ENCODE data around the gene PCDH19.

Gene PCDH19

DNA sequence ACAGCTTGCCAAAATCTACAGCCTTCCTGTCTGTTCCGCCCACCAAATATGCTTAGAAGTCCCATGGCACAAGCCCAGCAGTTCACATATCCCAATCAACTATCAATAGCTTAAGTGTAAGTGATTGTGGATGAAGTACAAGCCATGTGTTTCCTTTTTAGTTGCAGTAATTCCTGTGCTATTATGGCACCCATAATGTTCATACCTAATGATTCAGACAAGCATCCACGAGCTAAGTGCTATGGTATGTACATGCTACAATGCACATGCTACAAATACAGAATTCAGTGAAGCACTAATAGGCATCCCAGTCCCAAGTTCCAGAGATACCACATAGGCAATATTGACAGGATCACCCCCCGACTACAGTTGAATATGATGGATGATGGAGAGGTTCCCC lies 94.5 kb downstream of the PCDH19 start:
- no peak for TF ChIP-seq PPARA (CRISPR knock-in tag; IDR thresholded peaks at IDR 0.05; ENCODE audit: borderline replicate concordance)
- TF ChIP-seq, protein P1, sequence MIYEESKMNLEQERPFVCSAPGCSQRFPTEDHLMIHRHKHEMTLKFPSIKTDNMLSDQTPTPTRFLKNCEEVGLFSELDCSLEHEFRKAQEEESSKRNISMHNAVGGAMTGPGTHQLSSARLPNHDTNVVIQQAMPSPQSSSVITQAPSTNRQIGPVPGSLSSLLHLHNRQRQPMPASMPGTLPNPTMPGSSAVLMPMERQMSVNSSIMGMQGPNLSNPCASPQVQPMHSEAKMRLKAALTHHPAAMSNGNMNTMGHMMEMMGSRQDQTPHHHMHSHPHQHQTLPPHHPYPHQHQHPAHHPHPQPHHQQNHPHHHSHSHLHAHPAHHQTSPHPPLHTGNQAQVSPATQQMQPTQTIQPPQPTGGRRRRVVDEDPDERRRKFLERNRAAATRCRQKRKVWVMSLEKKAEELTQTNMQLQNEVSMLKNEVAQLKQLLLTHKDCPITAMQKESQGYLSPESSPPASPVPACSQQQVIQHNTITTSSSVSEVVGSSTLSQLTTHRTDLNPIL (CRISPR knock-in tag; IDR thresholded peaks at IDR 0.05; ENCODE audit: low read depth): no peak
- no peak for TF ChIP-seq RARB (CRISPR knock-in tag; IDR thresholded peaks at IDR 0.05)
- TF ChIP-seq ARNTL (CRISPR knock-in tag; IDR thresholded peaks at IDR 0.05; ENCODE audit: borderline replicate concordance, low read depth): no peak
- no peak for TF ChIP-seq ZC3H10 (CRISPR knock-in tag; IDR thresholded peaks at IDR 0.05)
- no peak for TF ChIP-seq TOX (CRISPR knock-in tag; IDR thresholded peaks at IDR 0.05; ENCODE audit: borderline replicate concordance)
- TF ChIP-seq ISL1 (CRISPR knock-in tag; IDR thresholded peaks at IDR 0.05): no peak
- no peak for TF ChIP-seq OSR1 (CRISPR knock-in tag; IDR thresholded peaks at IDR 0.05)
- TF ChIP-seq, protein P2, sequence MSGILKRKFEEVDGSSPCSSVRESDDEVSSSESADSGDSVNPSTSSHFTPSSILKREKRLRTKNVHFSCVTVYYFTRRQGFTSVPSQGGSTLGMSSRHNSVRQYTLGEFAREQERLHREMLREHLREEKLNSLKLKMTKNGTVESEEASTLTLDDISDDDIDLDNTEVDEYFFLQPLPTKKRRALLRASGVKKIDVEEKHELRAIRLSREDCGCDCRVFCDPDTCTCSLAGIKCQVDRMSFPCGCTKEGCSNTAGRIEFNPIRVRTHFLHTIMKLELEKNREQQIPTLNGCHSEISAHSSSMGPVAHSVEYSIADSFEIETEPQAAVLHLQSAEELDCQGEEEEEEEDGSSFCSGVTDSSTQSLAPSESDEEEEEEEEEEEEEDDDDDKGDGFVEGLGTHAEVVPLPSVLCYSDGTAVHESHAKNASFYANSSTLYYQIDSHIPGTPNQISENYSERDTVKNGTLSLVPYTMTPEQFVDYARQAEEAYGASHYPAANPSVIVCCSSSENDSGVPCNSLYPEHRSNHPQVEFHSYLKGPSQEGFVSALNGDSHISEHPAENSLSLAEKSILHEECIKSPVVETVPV (CRISPR knock-in tag; IDR thresholded peaks at IDR 0.05): no peak
- TF ChIP-seq GLIS3 (CRISPR knock-in tag; IDR thresholded peaks at IDR 0.05): no peak
- TF ChIP-seq ESRRG (CRISPR knock-in tag; IDR thresholded peaks at IDR 0.05): no peak
- TF ChIP-seq, protein P3, sequence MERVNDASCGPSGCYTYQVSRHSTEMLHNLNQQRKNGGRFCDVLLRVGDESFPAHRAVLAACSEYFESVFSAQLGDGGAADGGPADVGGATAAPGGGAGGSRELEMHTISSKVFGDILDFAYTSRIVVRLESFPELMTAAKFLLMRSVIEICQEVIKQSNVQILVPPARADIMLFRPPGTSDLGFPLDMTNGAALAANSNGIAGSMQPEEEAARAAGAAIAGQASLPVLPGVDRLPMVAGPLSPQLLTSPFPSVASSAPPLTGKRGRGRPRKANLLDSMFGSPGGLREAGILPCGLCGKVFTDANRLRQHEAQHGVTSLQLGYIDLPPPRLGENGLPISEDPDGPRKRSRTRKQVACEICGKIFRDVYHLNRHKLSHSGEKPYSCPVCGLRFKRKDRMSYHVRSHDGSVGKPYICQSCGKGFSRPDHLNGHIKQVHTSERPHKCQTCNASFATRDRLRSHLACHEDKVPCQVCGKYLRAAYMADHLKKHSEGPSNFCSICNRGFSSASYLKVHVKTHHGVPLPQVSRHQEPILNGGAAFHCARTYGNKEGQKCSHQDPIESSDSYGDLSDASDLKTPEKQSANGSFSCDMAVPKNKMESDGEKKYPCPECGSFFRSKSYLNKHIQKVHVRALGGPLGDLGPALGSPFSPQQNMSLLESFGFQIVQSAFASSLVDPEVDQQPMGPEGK (CRISPR knock-in tag; IDR thresholded peaks at IDR 0.05; ENCODE audit: borderline replicate concordance): no peak
- TF ChIP-seq SNAI2 (CRISPR knock-in tag; IDR thresholded peaks at IDR 0.05): no peak
- no peak for TF ChIP-seq ZNF565 (CRISPR knock-in tag; conservative IDR thresholded peaks at IDR 0.05; ENCODE audit: low read depth)
- no peak for ATAC-seq

DNA sequence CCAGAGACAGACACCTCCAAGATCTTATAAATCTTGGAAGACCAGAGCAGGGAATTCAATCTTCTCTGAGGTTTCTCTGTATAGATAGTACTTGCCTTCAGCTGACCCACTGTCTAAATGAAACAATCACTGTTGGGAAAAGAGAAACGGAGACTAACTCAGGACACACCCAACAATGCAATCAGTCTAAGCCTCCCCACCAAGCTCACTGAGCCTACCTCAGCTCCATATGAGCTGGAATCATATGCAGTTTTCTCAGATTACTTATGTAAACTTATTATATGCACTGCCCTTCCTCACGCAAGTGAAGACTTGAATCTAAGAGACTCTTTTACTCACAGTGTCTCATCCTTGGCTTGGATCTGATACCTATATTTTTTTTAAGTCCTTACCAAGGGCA lies 110.5 kb downstream of the PCDH19 start:
- TF ChIP-seq SNAI2 (CRISPR knock-in tag; IDR thresholded peaks at IDR 0.05) (no peak), BACH2 (CRISPR knock-in tag; IDR thresholded peaks at IDR 0.05; ENCODE audit: borderline replicate concordance) (no peak), GLIS3 (CRISPR knock-in tag; IDR thresholded peaks at IDR 0.05) (no peak), ZC3H10 (CRISPR knock-in tag; IDR thresholded peaks at IDR 0.05) (no peak), ZNF70 (CRISPR knock-in tag; IDR thresholded peaks at IDR 0.05) (no peak), ISL1 (CRISPR knock-in tag; IDR thresholded peaks at IDR 0.05) (no peak), PPARA (CRISPR knock-in tag; IDR thresholded peaks at IDR 0.05; ENCODE audit: borderline replicate concordance) (no peak), OSR1 (CRISPR knock-in tag; IDR thresholded peaks at IDR 0.05) (no peak), CSDC2 (CRISPR knock-in tag; IDR thresholded peaks at IDR 0.05) (no peak), ZFP3 (CRISPR knock-in tag; IDR thresholded peaks at IDR 0.05) (no peak)
- TF ChIP-seq, protein P4, sequence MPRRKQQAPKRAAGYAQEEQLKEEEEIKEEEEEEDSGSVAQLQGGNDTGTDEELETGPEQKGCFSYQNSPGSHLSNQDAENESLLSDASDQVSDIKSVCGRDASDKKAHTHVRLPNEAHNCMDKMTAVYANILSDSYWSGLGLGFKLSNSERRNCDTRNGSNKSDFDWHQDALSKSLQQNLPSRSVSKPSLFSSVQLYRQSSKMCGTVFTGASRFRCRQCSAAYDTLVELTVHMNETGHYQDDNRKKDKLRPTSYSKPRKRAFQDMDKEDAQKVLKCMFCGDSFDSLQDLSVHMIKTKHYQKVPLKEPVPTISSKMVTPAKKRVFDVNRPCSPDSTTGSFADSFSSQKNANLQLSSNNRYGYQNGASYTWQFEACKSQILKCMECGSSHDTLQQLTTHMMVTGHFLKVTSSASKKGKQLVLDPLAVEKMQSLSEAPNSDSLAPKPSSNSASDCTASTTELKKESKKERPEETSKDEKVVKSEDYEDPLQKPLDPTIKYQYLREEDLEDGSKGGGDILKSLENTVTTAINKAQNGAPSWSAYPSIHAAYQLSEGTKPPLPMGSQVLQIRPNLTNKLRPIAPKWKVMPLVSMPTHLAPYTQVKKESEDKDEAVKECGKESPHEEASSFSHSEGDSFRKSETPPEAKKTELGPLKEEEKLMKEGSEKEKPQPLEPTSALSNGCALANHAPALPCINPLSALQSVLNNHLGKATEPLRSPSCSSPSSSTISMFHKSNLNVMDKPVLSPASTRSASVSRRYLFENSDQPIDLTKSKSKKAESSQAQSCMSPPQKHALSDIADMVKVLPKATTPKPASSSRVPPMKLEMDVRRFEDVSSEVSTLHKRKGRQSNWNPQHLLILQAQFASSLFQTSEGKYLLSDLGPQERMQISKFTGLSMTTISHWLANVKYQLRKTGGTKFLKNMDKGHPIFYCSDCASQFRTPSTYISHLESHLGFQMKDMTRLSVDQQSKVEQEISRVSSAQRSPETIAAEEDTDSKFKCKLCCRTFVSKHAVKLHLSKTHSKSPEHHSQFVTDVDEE (CRISPR knock-in tag; IDR thresholded peaks at IDR 0.05): no peak
- TF ChIP-seq, protein P5, sequence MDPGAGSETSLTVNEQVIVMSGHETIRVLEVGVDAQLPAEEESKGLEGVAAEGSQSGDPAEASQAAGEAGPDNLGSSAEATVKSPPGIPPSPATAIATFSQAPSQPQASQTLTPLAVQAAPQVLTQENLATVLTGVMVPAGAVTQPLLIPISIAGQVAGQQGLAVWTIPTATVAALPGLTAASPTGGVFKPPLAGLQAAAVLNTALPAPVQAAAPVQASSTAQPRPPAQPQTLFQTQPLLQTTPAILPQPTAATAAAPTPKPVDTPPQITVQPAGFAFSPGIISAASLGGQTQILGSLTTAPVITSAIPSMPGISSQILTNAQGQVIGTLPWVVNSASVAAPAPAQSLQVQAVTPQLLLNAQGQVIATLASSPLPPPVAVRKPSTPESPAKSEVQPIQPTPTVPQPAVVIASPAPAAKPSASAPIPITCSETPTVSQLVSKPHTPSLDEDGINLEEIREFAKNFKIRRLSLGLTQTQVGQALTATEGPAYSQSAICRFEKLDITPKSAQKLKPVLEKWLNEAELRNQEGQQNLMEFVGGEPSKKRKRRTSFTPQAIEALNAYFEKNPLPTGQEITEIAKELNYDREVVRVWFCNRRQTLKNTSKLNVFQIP (CRISPR knock-in tag; IDR thresholded peaks at IDR 0.05; ENCODE audit: borderline replicate concordance, low read depth): no peak
- TF ChIP-seq, protein P2 (CRISPR knock-in tag; IDR thresholded peaks at IDR 0.05): no peak
- TF ChIP-seq, protein P1 (CRISPR knock-in tag; IDR thresholded peaks at IDR 0.05; ENCODE audit: low read depth): no peak
- no peak for ATAC-seq
